NCI-H1105 treated with DMSO at 0.1 percent for 48 hours (cell line): ENCODE measurements around the gene CRCP.

Experiments used
- DNase-seq: peaks from one replicate; lab custom pipeline; 2025; lab: John Stamatoyannopoulos, UW

The CRCP gene

GRCh38 chr7:66189695-66190503, 75.3 kb downstream of the CRCP start:
- DNase-seq = no peak

- no peak for DNase-seq
Observed at GRCh38 chr7:66190504-66190857, 75.8 kb downstream of the CRCP start.

- no peak for DNase-seq
Observed at GRCh38 chr7:66193146-66193725, 78.6 kb downstream of the CRCP start.

GRCh38 chr7:66198469-66198868, 83.8 kb downstream of the CRCP start:
- DNase-seq = no peak

GRCh38 chr7:66198956-66199355, 84.3 kb downstream of the CRCP start:
- no peak for DNase-seq

GRCh38 chr7:66202441-66202840, 87.8 kb downstream of the CRCP start:
- DNase-seq = no peak
